SK-N-SH (cell line): ENCODE data around the gene STEAP1.

ENCODE experiments used
- CTCF ChIP-seq: fragments of 200-600 bp; sonication (generic); IDR thresholded peaks from 2 replicates; pipeline ENCODE4 v1.6.1; 2017; ENCODE audit warnings: antibody characterized with exemption, mild to moderate bottlenecking, moderate library complexity
- FOSL2 ChIP-seq: IDR thresholded peaks from 2 replicates; pipeline ENCODE4 v1.4.0; 2012; ENCODE audit warnings: low read depth, mild to moderate bottlenecking, moderate library complexity, borderline replicate concordance
- FOXM1 ChIP-seq: IDR thresholded peaks from 2 replicates; pipeline ENCODE4 v1.4.0; 2012; ENCODE audit warnings: low read depth, mild to moderate bottlenecking
- MAX ChIP-seq: IDR thresholded peaks from 2 replicates; pipeline ENCODE4 v1.4.0; 2012; ENCODE audit warnings: low read depth
- POLR2AphosphoS5 ChIP-seq: IDR thresholded peaks from 2 replicates; pipeline ENCODE4 v1.6.1; 2012; ENCODE audit warnings: low read depth, low read length
- RCOR1 ChIP-seq: fragments of 150-350 bp; IDR thresholded peaks from 2 replicates; pipeline ENCODE4 v1.6.1; 2017; ENCODE audit warnings: antibody characterized with exemption, low read length
- RXRA ChIP-seq: IDR thresholded peaks from 2 replicates; pipeline ENCODE4 v1.4.0; 2012; ENCODE audit warnings: low read depth, mild to moderate bottlenecking, borderline replicate concordance
- SIN3A ChIP-seq: IDR thresholded peaks from 2 replicates; pipeline ENCODE4 v1.6.1; 2012; ENCODE audit warnings: low read depth, mild to moderate bottlenecking, low read length, moderate library complexity, borderline replicate concordance

GRCh38 chr7:90166153-90166552 lies 11.9 kb downstream of the STEAP1 start:
- TF ChIP-seq POLR2AphosphoS5 (no peak), RXRA (no peak), MAX (no peak), CTCF (no peak), SIN3A (no peak), RCOR1 (no peak), FOSL2 (no peak), FOXM1 (no peak)
